Posterior cingulate gyrus (tissue), 11 donors: ENCODE results near the gene SLC25A47.
A peak's percentile ranks its signal among the peaks of the same experiment; 100 is the strongest.

Experiments
- DNase-seq, 10 donors: peaks; one replicate each; pipeline versions ENCODE4 v3.0.0 to v3.0.0-alpha.2; 2020 to 2021; ENCODE audit warnings: mixed read lengths in 3 of 10
- intact Hi-C: fragments of 100-400 bp; cut with DNase I; formaldehyde crosslinking; loops from one replicate; pipeline ENCODE4 v1.15.1; 2023

The SLC25A47 gene

DNA sequence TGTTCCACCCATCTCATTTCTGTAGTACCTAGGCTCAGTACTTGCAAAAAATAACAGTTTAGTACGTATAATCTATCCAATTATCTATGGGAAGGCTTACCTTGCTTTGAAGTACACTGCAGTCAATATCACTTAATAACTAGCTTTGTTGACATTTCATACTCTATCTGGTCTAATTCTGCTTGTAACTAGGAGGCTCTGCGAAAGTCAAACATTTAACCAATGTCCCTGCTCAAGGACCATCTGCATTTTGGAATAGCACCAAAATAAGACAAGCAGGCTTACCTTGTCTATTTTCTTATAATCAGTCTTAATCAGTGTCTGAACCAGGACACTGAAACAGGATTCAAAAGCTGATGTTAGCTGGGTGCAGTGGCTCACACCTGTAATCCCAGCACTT lies 39.9 kb downstream of the SLC25A47 start:
- no peak for DNase-seq

DNA sequence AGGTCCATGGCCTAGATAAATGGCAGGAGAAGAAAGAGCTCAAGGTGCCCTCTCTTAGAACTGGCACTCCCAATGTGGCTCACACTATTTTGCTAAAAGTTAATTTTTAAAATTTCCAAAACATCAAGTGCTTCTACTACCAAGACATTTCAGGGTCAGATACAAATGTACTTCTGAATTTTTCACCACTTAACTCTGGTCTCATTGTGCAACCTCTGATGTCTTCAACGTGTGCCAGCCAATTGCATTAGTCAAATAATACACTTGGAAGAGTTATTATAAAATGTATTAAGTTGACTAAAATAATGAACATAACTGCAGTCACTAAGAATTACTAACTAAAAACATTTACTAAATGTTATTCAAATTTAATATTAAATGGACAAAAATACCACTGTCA lies 41.3 kb downstream of the SLC25A47 start:
- no peak for DNase-seq

More for the DNA sequence above, 39.9 kb downstream of the SLC25A47 start:
- intact Hi-C loops: no loop called here

DNA sequence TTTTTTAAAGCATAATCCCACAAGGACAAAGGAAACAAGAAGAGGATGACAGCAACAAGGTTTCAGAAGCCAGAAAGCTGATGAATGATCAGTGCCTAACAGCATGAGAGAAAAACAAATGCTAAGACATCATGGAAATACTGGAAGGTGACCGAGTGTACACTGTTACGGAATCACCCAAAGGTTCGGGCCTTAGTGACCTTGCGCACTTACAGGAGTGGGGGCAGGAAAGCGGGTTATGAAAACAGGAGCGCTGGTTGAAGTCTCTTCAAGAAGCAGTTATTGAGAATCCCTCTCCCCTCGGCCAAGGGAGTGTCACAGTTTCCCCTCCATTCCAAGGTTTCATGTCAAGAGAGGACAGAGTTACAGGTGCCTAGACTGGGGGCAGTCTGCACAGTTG lies 42.6 kb downstream of the SLC25A47 start:
- intact Hi-C loops: no loop called here

More for the DNA sequence above, 41.3 kb downstream of the SLC25A47 start:
- intact Hi-C loops: no loop called here

DNA sequence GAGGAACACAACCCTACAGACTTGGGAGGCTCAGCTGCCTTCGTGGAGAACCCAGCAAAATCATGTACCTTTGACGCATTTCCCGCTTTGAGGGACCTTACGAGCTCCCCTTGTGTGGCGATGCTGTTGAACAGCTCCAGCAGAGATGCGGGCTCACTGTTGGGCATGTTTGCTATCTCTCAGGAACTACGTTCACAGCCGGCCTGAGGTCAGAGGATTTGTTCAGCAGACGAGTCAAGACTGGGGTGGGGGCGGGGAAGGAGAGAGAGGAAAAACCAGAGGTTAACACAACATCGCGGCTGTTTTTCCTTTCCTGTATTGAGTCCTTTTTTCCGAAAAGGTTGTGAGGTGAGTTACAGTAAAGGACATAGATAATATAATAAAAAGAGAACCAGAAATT lies 45.9 kb downstream of the SLC25A47 start:
- DNase-seq: no peak
- intact Hi-C loops: no loop called here

More for the DNA sequence above, 42.6 kb downstream of the SLC25A47 start:
- no peak for DNase-seq

DNA sequence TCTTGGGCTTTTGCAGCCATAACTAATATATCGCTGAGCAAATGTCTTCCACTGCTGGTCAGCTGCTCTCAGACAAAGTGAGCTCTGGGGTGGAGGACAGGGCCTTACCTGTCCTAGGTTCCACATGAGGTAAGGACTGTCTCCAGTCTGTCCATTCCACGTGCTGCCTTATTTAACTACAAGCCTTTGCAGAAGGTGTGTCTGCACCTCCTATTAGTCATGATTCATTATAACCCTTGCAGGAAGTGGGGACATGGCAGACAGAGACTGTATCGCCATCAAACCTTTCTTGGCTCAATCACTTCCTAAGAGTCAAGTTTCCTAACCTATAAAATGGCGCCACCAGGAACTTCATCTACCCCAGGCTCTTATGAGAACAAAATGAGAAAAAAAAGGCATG lies 46.9 kb downstream of the SLC25A47 start:
- intact Hi-C loops: no loop called here
- no peak for DNase-seq

DNA sequence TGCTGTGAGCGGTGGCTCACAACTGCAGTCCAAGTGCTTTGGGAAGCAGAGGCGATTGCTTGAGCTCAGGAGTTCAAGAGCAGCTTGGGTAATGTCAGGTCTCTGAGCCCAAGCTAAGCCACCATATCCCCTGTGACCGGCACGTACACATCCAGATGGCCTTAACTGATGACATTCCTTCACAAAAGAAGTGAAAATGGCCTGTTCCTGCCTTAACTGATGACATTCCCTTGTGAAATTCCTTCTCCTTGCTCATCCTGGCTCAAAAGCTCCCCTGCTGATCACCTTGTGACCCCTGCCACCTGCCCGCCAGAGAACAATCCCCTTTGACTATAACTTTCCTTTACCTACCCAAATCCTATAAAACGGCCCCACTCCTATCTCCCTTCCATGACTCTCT lies 48.6 kb downstream of the SLC25A47 start:
- intact Hi-C loops: no loop called here
- no peak for DNase-seq

DNA sequence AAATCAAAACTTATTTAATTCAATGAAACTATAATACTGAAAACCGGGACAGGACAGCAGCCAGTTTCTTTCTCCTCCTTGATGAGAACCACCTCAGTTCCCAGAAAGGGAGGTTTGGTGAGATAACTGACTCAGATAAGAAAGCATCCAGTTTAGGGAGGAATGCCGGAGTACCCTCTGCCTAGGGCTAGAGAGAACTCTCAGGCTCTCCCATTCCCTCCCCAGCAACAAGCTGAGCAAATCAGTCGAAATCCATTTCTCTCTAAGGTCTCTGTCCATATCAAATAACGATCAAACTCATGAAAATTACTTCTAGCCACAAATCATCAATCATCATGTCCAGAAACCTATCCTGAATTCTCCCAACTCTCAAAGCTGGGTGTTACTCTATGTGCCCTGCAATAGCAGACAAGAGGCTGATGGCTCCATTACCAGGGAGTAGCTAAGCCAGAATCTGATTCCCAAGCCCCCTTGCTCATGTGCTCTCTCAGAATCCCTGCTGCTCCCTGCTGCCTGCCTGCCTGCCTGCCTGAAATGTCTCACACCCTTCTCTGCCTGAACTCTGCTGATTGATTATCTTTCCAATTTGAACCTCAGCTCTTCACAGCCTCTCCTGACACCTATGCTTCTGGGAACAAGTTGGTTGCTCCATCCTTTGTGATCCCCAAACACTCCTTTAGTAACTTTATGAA lies 49.4 kb downstream of the SLC25A47 start:
- no peak for DNase-seq
- intact Hi-C loops: no loop called here

DNA sequence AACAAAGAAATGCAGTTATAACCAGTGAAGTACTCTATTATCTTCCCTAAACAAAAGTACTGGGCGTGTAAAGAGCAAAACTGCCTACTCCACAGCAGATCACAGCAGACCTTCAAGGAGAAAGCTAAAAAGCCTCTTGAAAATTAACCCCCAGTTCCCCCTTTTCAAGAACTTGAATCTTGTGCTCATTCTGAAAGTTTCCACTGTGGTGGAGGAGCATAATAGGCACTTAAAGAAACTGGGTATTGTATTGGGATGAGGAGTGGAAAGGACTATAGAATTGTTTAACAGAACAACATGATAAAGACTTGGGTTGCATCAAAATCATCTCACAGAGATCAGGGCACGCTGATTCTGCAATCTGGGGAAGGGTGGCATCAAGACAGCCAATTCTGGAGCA lies 51.1 kb downstream of the SLC25A47 start:
- intact Hi-C loops: no loop called here

DNA sequence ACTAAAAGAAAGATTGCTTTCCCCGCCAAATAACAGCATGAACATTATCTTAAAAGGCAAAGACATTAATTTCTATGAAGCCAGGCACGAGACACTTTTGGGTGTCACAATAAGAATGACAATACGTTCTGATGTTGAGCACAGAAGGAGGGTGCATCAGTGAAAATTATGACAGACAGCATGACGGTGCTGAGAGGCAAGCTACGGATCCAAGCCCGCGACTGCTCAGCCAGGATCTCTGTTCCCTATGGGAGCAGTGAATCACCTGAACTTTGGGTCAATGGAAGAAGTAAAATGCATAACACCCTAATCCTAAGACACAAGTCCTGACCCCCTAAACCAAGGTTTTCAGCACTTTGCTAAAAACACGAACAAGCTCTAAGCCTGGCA lies 51.7 kb downstream of the SLC25A47 start:
- intact Hi-C loops: loop anchor here (5.0 kb wide), 2 partner anchors 68 to 88 kb away; partner anchors contain the start of gene SLC25A29
- DNase-seq: no peak

More for the DNA sequence above, 51.1 kb downstream of the SLC25A47 start:
- no peak for DNase-seq

DNA sequence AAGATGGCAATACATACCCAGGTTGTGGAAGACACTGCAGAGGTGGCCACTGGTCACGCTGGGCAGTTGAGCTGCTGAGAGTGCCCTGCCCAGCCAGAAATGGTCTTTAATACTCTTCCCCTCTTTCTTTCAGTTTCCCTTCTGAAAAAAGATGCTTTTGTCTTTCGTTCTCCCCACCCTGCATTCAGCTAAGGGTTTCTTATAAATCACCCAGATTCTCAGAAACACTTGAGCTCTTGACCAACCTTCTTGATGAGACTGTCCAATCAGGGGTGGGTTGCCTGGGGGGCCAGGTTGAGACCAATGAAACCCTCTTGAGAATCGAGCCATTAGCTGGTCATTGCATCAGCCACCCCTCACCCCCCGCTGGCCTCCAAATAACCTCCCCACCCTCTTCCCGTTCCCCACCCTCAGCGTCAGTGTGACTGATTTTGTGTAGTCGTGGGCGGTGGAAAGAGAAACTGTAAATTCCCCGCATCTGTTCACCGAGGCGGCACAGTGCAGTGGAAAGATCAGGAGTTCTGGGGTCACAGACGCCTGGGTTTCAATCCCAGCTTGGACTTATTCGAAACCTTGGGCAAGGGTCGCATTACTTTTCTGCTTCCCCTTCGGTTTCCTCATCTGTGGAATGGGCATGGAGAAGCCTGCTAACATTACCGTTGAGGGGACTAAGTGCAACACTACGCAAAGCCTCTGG lies 52.3 kb downstream of the SLC25A47 start:
- intact Hi-C loops: loop anchor here (5.0 kb wide), 2 partner anchors 68 to 88 kb away; partner anchors contain the start of gene SLC25A29
- peak in 3 of 10 donors; percentile 29 to 88 (median 43) for DNase-seq

DNA sequence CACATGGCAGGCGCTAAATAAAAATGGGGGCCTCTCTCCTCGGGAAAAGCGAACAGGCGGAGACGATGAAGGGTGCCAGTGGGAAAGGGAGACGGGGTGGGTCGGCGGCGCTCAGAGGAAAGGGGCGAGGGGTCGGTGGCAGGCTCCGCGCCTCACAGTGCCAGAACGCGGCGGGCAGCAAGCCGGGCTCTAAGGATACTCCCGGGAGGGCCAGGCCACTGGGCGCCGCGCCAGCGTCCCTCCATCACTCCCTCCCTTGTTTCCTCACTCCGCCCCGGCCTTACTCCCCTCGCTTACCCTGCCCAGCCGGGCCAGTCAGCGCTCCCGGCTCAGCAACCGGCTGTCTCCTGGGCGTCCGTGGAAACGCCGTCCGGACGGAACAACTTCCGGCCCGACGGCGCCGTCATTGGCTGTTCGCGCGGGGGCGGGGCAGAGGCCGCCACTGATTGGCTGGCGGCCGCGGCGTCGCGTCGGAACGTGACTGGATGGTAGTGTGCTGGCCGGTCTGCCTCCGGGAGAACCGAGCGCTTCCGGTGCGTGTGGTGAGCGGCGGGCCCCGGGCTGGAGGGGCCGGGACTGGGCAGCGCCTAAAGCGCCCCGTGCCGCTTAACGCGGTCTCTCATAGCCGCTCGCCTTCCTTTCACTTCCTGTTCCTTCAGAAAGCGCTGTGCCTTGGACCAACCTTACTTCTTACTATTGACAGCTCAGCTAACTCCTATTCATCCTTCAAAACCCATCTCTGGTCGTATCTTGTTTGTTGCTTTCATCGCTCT lies 53.0 kb downstream of the SLC25A47 start, which contains the start of gene WDR25:
TSS of gene WDR25 (plus strand) at position 523 of the 773 bp plus-strand sequence.
- intact Hi-C loops: loop anchor here (2.0 to 5.0 kb wide), 3 partner anchors 69 to 135 kb away; partner anchors contain the start of gene SLC25A29

DNA sequence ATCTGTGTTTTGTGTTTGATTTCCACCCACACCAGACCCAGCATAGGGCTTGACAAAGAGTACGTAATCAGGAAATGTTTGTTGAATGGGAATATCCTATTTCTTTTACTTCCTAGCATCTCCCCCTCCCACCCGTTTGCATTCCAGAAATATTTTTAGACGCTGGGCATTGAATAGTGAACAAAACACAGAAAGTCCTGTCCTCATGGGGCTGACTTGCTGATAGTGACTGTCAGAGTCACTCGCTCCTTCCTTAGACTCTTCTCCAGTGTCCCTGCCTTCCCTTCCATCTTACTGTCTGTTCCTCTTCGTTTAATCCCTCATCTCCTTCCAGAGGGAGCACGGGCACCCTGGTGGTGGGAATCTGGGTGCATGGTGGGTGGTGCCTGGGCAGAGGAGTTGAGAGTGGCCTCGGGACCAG lies 53.6 kb downstream of the SLC25A47 start:
- DNase-seq: no peak
- intact Hi-C loops: loop anchor here (2.0 to 5.0 kb wide), 3 partner anchors 69 to 136 kb away; partner anchors contain the start of gene SLC25A29

More for the DNA sequence above, 53.0 kb downstream of the SLC25A47 start, which contains the start of gene WDR25:
- DNase-seq: peak; percentile 83 to 98 (median 89)
